ENCODE results near the gene ITGB1BP1.

ITGB1BP1 gene

GRCh38 chr2:9364373-9364772, 59.0 kb downstream of the ITGB1BP1 start:
- Histone ChIP-seq H3K4me3 (ENCODE audit: low read length) (no peak overlapping the region), H3K9ac (ENCODE audit: low read length) (no peak overlapping the region), H3K27me3 (ENCODE audit: control insufficient read depth, insufficient read depth, low read length) (no peaks in the 10 kb centered on the region), H3K36me3 (ENCODE audit: control insufficient read depth, insufficient read depth, low read length) (peaks cover 23% of the 10 kb centered on the region), H3K4me1 (ENCODE audit: control insufficient read depth, insufficient read depth, low read length) (no peaks in the 10 kb centered on the region), H3K9me3 (ENCODE audit: control insufficient read depth, low read length) (no peaks in the 10 kb centered on the region)

GRCh38 chr2:9360701-9361100, 62.6 kb downstream of the ITGB1BP1 start:
- Histone ChIP-seq H3K27me3 (ENCODE audit: control insufficient read depth, insufficient read depth, low read length) (no peaks in the 10 kb centered on the region), H3K4me1 (ENCODE audit: control insufficient read depth, insufficient read depth, low read length) (no peaks in the 10 kb centered on the region), H3K9ac (ENCODE audit: low read length) (no peak overlapping the region), H3K9me3 (ENCODE audit: control insufficient read depth, low read length) (no peaks in the 10 kb centered on the region), H3K4me3 (ENCODE audit: low read length) (no peak overlapping the region), H3K36me3 (ENCODE audit: control insufficient read depth, insufficient read depth, low read length) (peaks cover 10% of the 10 kb centered on the region)

- no peaks in the 10 kb centered on the region for H3K4me1 ChIP-seq (ENCODE audit: control insufficient read depth, insufficient read depth, low read length)
- peaks cover 10% of the 10 kb centered on the region for H3K36me3 ChIP-seq (ENCODE audit: control insufficient read depth, insufficient read depth, low read length)
- H3K4me3 ChIP-seq (ENCODE audit: low read length): no peak overlapping the region
- H3K9ac ChIP-seq (ENCODE audit: low read length): no peak overlapping the region
- no peaks in the 10 kb centered on the region for H3K9me3 ChIP-seq (ENCODE audit: control insufficient read depth, low read length)
- no peaks in the 10 kb centered on the region for H3K27me3 ChIP-seq (ENCODE audit: control insufficient read depth, insufficient read depth, low read length)
Observed at GRCh38 chr2:9360110-9360509, 63.2 kb downstream of the ITGB1BP1 start.

- H3K9me3 ChIP-seq (ENCODE audit: control insufficient read depth, low read length): no peaks in the 10 kb centered on the region
- peaks cover 10% of the 10 kb centered on the region for H3K36me3 ChIP-seq (ENCODE audit: control insufficient read depth, insufficient read depth, low read length)
- no peaks in the 10 kb centered on the region for H3K27me3 ChIP-seq (ENCODE audit: control insufficient read depth, insufficient read depth, low read length)
- no peak overlapping the region for H3K4me3 ChIP-seq (ENCODE audit: low read length)
- H3K4me1 ChIP-seq (ENCODE audit: control insufficient read depth, insufficient read depth, low read length): no peaks in the 10 kb centered on the region
- no peak overlapping the region for H3K9ac ChIP-seq (ENCODE audit: low read length)
Observed at GRCh38 chr2:9359463-9359862, 63.9 kb downstream of the ITGB1BP1 start.

- Histone ChIP-seq H3K27me3 (ENCODE audit: control insufficient read depth, insufficient read depth, low read length) (no peaks in the 10 kb centered on the region), H3K9me3 (ENCODE audit: control insufficient read depth, low read length) (no peaks in the 10 kb centered on the region), H3K4me3 (ENCODE audit: low read length) (no peak overlapping the region), H3K4me1 (ENCODE audit: control insufficient read depth, insufficient read depth, low read length) (no peaks in the 10 kb centered on the region), H3K9ac (ENCODE audit: low read length) (no peak overlapping the region), H3K36me3 (ENCODE audit: control insufficient read depth, insufficient read depth, low read length) (peaks cover 10% of the 10 kb centered on the region)
Observed at GRCh38 chr2:9358846-9359245, 64.5 kb downstream of the ITGB1BP1 start.

GRCh38 chr2:9356261-9356660, 67.1 kb downstream of the ITGB1BP1 start:
- Histone ChIP-seq H3K9me3 (ENCODE audit: control insufficient read depth, low read length) (no peaks in the 10 kb centered on the region), H3K36me3 (ENCODE audit: control insufficient read depth, insufficient read depth, low read length) (peaks cover 25% of the 10 kb centered on the region), H3K4me1 (ENCODE audit: control insufficient read depth, insufficient read depth, low read length) (no peaks in the 10 kb centered on the region), H3K4me3 (ENCODE audit: low read length) (no peak overlapping the region), H3K27me3 (ENCODE audit: control insufficient read depth, insufficient read depth, low read length) (no peaks in the 10 kb centered on the region), H3K9ac (ENCODE audit: low read length) (no peak overlapping the region)

GRCh38 chr2:9355716-9356115, 67.6 kb downstream of the ITGB1BP1 start:
- Histone ChIP-seq H3K4me1 (ENCODE audit: control insufficient read depth, insufficient read depth, low read length) (no peaks in the 10 kb centered on the region), H3K9ac (ENCODE audit: low read length) (no peak overlapping the region), H3K9me3 (ENCODE audit: control insufficient read depth, low read length) (no peaks in the 10 kb centered on the region), H3K4me3 (ENCODE audit: low read length) (no peak overlapping the region), H3K36me3 (ENCODE audit: control insufficient read depth, insufficient read depth, low read length) (peaks cover 30% of the 10 kb centered on the region), H3K27me3 (ENCODE audit: control insufficient read depth, insufficient read depth, low read length) (no peaks in the 10 kb centered on the region)

GRCh38 chr2:9355270-9355669, 68.1 kb downstream of the ITGB1BP1 start:
- Histone ChIP-seq H3K36me3 (ENCODE audit: control insufficient read depth, insufficient read depth, low read length) (peaks cover 31% of the 10 kb centered on the region), H3K4me3 (ENCODE audit: low read length) (no peak overlapping the region), H3K9me3 (ENCODE audit: control insufficient read depth, low read length) (no peaks in the 10 kb centered on the region), H3K4me1 (ENCODE audit: control insufficient read depth, insufficient read depth, low read length) (no peaks in the 10 kb centered on the region), H3K9ac (ENCODE audit: low read length) (no peak overlapping the region), H3K27me3 (ENCODE audit: control insufficient read depth, insufficient read depth, low read length) (no peaks in the 10 kb centered on the region)

GRCh38 chr2:9354318-9354717, 69.0 kb downstream of the ITGB1BP1 start:
- Histone ChIP-seq H3K9ac (ENCODE audit: low read length) (no peak overlapping the region), H3K9me3 (ENCODE audit: control insufficient read depth, low read length) (no peaks in the 10 kb centered on the region), H3K4me3 (ENCODE audit: low read length) (no peak overlapping the region), H3K4me1 (ENCODE audit: control insufficient read depth, insufficient read depth, low read length) (no peaks in the 10 kb centered on the region), H3K36me3 (ENCODE audit: control insufficient read depth, insufficient read depth, low read length) (peaks cover 25% of the 10 kb centered on the region), H3K27me3 (ENCODE audit: control insufficient read depth, insufficient read depth, low read length) (no peaks in the 10 kb centered on the region)

Measured in mucosa of stomach (tissue), 1 donor.